Nephron progenitor cell (in vitro differentiated cells): Measurements from ENCODE around the gene GZF1.
"Not testable (repeated sequence)": the region's sequence is repeated elsewhere in the genome, so short reads cannot be mapped to it uniquely, and the experiment has no call there.

ENCODE experiments used
- DNase-seq: peaks from one replicate; pipeline ENCODE4 v3.0.0; 2021
- H3K27ac Mint-ChIP-seq: 2 replicates; pipeline ENCODE4 v1.8.0; 2021; ENCODE audit warnings: mild to moderate bottlenecking, moderate library complexity, mixed read lengths
- H3K27me3 Mint-ChIP-seq: 2 replicates; pipeline ENCODE4 v1.8.0; 2021; ENCODE audit warnings: mild to moderate bottlenecking, low read depth, mixed read lengths; ENCODE audit not compliant: poor library complexity
- H3K36me3 Mint-ChIP-seq: 2 replicates; pipeline ENCODE4 v1.8.0; 2021; ENCODE audit warnings: low read depth, mixed read lengths
- H3K4me1 Mint-ChIP-seq: 2 replicates; pipeline ENCODE4 v1.8.0; 2021; ENCODE audit warnings: mixed read lengths
- H3K4me3 Mint-ChIP-seq: 2 replicates; pipeline ENCODE4 v1.8.0; 2021; ENCODE audit warnings: mild to moderate bottlenecking, moderate library complexity, mixed read lengths
- H3K9me3 Mint-ChIP-seq: 2 replicates; pipeline ENCODE4 v1.8.0; 2021; ENCODE audit warnings: mild to moderate bottlenecking, moderate library complexity, mixed read lengths
- CTCF ChIP-seq: fragments of 200-600 bp; sonication (generic); IDR thresholded peaks from 2 replicates; pipeline ENCODE4 v1.5.0; 2021; ENCODE audit warnings: antibody characterized with exemption

The GZF1 gene

GRCh38 chr20:23347791-23348190 lies 14.2 kb upstream of the GZF1 start:
- Mint-ChIP-seq H3K27me3 (peaks cover 3% of the 10 kb centered on the region), H3K4me3 (no peak overlapping the region), H3K27ac (peak overlapping the region; percentile 6), H3K36me3 (no peaks in the 10 kb centered on the region), H3K9me3 (no peaks in the 10 kb centered on the region), H3K4me1 (peaks cover 59% of the 10 kb centered on the region)
- no peak for DNase-seq
- TF ChIP-seq CTCF, result no peak

- H3K27ac Mint-ChIP-seq, result peak overlapping the region; percentile 72
- peaks cover 62% of the 10 kb centered on the region for H3K4me1 Mint-ChIP-seq
- DNase-seq, H3K36me3 Mint-ChIP-seq, H3K9me3 Mint-ChIP-seq, H3K27me3 Mint-ChIP-seq: not testable (repeated sequence)
- peak overlapping the region; percentile 44 for H3K4me3 Mint-ChIP-seq
Observed at GRCh38 chr20:23348510-23348909, 13.5 kb upstream of the GZF1 start.

- peak; percentile 26 for DNase-seq
- Mint-ChIP-seq H3K9me3 (no peaks in the 10 kb centered on the region), H3K36me3 (peaks cover 2% of the 10 kb centered on the region), H3K4me3 (peak overlapping the region; percentile 87), H3K27me3 (peaks cover 3% of the 10 kb centered on the region), H3K27ac (peak overlapping the region; percentile 100), H3K4me1 (peaks cover 56% of the 10 kb centered on the region)
- no peak for TF ChIP-seq CTCF
Observed at GRCh38 chr20:23349338-23350195, 12.4 kb upstream of the GZF1 start.

GRCh38 chr20:23350196-23350903 lies 11.6 kb upstream of the GZF1 start, which contains the start of gene NXT1:
Gene NXT1 (plus strand): TSS chr20:23350791. CDS start chr20:23354042, 3,251 bp downstream.
- TF ChIP-seq CTCF, result no peak
- peak within 1 kb of the TSS; percentile 87 for H3K4me3 Mint-ChIP-seq
- H3K4me1 Mint-ChIP-seq, result peaks cover 56% of the 10 kb centered on the region
- no peaks in the 10 kb centered on the region for H3K9me3 Mint-ChIP-seq
- peak; percentile 97 for DNase-seq
- peak within 1 kb of the TSS; percentile 100 for H3K27ac Mint-ChIP-seq
- H3K36me3 Mint-ChIP-seq, result peaks cover 5% of the 10 kb centered on the region
- H3K27me3 Mint-ChIP-seq, result peaks cover 3% of the 10 kb centered on the region

GRCh38 chr20:23350904-23351838 lies 10.8 kb upstream of the GZF1 start:
- H3K4me3 Mint-ChIP-seq, result peak overlapping the region; percentile 87
- DNase-seq, result peak; percentile 59
- peaks cover 5% of the 10 kb centered on the region for H3K36me3 Mint-ChIP-seq
- no peaks in the 10 kb centered on the region for H3K9me3 Mint-ChIP-seq
- H3K27ac Mint-ChIP-seq, result peak overlapping the region; percentile 5
- TF ChIP-seq CTCF, result no peak
- peaks cover 64% of the 10 kb centered on the region for H3K4me1 Mint-ChIP-seq
- peaks cover 3% of the 10 kb centered on the region for H3K27me3 Mint-ChIP-seq
